SK-N-SH (cell line): ENCODE measurements around the gene LIN7C. TPM values are rescaled to one million over a fixed set of nuclear protein-coding genes. Genes with fewer than 3 reads are reported as not detected.

Experiments
- CTCF ChIA-PET: fragments of 300-600, 350-600 bp; formaldehyde crosslinking; extraction: SDS; loops from one replicate; lab custom pipeline; 2021; lab: Yijun Ruan, JAX
- POLR2A ChIA-PET: fragments of 350-600 bp; sonication (Branson Sonifier 250); formaldehyde crosslinking; extraction: SDS; loops from one replicate; lab custom pipeline; 2020; ENCODE audit warnings: antibody characterized with exemption, inconsistent platforms; lab: Yijun Ruan, JAX
- DNase-seq: peaks from one replicate; pipeline ENCODE4 v3.0.0; 2012
- H2AFZ ChIP-seq: fragments of 200-600 bp; sonication (generic); 2 replicates; pipeline ENCODE4 v1.8.1; 2016; ENCODE audit warnings: antibody characterized with exemption, mild to moderate bottlenecking, low read depth
- H3F3A ChIP-seq: fragments of 200-600 bp; sonication (generic); replicated peaks from 2 replicates; pipeline ENCODE3; 2016; ENCODE audit warnings: antibody characterized with exemption, mild to moderate bottlenecking; ENCODE audit not compliant: insufficient read depth
- H3K27ac ChIP-seq, 2 experiments: fragments of 200-500 bp in 1 of 2; fragments of 200-600 bp in 1 of 2; sonication (Bioruptor generic) in 1 of 2; sonication (generic), shearing (Covaris generic) in 1 of 2; 2 replicates each; pipeline versions ENCODE4 v1.5.1 to v1.6.1; 2014 to 2016; ENCODE audit warnings: low read depth in 2 of 2, inconsistent platforms in 1 of 2, low read length in 1 of 2, mild to moderate bottlenecking in 1 of 2, mixed read lengths in 1 of 2
- H3K27me3 ChIP-seq: fragments of 200-600 bp; sonication (generic), shearing (Covaris generic); 2 replicates; pipeline ENCODE4 v1.6.1; 2016; ENCODE audit warnings: mixed run types; ENCODE audit not compliant: insufficient read depth
- H3K36me3 ChIP-seq, 2 experiments: fragments of 200-500 bp in 1 of 2; fragments of 200-600 bp in 1 of 2; sonication (Bioruptor generic) in 1 of 2; sonication (generic) in 1 of 2; replicated peaks in 1 of 2; 2 replicates each; pipeline versions ENCODE3 to v1.5.1; 2014 to 2016; ENCODE audit warnings: low read length in 1 of 2, mild to moderate bottlenecking in 1 of 2; ENCODE audit not compliant: insufficient read depth in 2 of 2, control insufficient read depth in 1 of 2
- H3K4me1 ChIP-seq, 2 experiments: fragments of 200-500 bp in 1 of 2; fragments of 200-600 bp in 1 of 2; sonication (Bioruptor generic) in 1 of 2; sonication (generic), shearing (Covaris generic) in 1 of 2; 2 replicates each; pipeline versions ENCODE4 v1.5.1 to v1.6.1; 2014 to 2016; ENCODE audit warnings: low read depth in 1 of 2, low read length in 1 of 2, mixed run types in 1 of 2; ENCODE audit not compliant: insufficient read depth in 2 of 2, control insufficient read depth in 1 of 2
- H3K4me2 ChIP-seq: fragments of 200-600 bp; sonication (generic), shearing (Covaris generic); 2 replicates; pipeline ENCODE4 v1.6.1; 2017; ENCODE audit warnings: mixed run types
- H3K4me3 ChIP-seq, 2 experiments: fragments of 200-500 bp in 1 of 2; fragments of 200-600 bp in 1 of 2; sonication (Bioruptor generic) in 1 of 2; sonication (generic), shearing (Covaris generic) in 1 of 2; 2 replicates each; pipeline versions ENCODE4 v1.5.1 to v1.8.1; 2014 to 2016; ENCODE audit warnings: low read depth in 2 of 2, inconsistent platforms in 1 of 2, low read length in 1 of 2, mild to moderate bottlenecking in 1 of 2, mixed read lengths in 1 of 2, moderate library complexity in 1 of 2
- H3K79me2 ChIP-seq: fragments of 200-600 bp; sonication (generic); 2 replicates; pipeline ENCODE4 v1.8.1; 2017; ENCODE audit warnings: mild to moderate bottlenecking; ENCODE audit not compliant: insufficient read depth
- H3K9ac ChIP-seq: fragments of 200-600 bp; sonication (generic); 2 replicates; pipeline ENCODE4 v1.6.1; 2017; ENCODE audit warnings: mixed run types
- H3K9me2 ChIP-seq: fragments of 200-600 bp; sonication (generic); 2 replicates; pipeline ENCODE4 v1.6.1; 2017; ENCODE audit warnings: mixed run types
- H3K9me3 ChIP-seq: fragments of 200-600 bp; sonication (generic); 2 replicates; pipeline ENCODE4 v1.6.1; 2017; ENCODE audit warnings: mixed run types, mild to moderate bottlenecking, moderate library complexity
- H4K20me1 ChIP-seq: fragments of 200-600 bp; sonication (generic); 2 replicates; pipeline ENCODE4 v1.6.1; 2017; ENCODE audit warnings: mild to moderate bottlenecking, mixed run types; ENCODE audit not compliant: insufficient read depth
- CTCF ChIP-seq: fragments of 200-600 bp; sonication (generic); IDR thresholded peaks from 2 replicates; pipeline ENCODE4 v1.6.1; 2017; ENCODE audit warnings: antibody characterized with exemption, mild to moderate bottlenecking, moderate library complexity
- EZH2phosphoT487 ChIP-seq: fragments of 200-600 bp; sonication (generic); IDR thresholded peaks from 2 replicates; pipeline ENCODE4 v1.6.1; 2017; ENCODE audit warnings: low read depth, mixed run types, mild to moderate bottlenecking, antibody characterized with exemption, moderate library complexity, borderline replicate concordance
- FOSL2 ChIP-seq: IDR thresholded peaks from 2 replicates; pipeline ENCODE4 v1.4.0; 2012; ENCODE audit warnings: low read depth, mild to moderate bottlenecking, moderate library complexity, borderline replicate concordance
- FOXM1 ChIP-seq: IDR thresholded peaks from 2 replicates; pipeline ENCODE4 v1.4.0; 2012; ENCODE audit warnings: low read depth, mild to moderate bottlenecking
- JUND ChIP-seq: IDR thresholded peaks from 2 replicates; pipeline ENCODE4 v1.4.0; 2012
- NFIC ChIP-seq: IDR thresholded peaks from 2 replicates; pipeline ENCODE4 v1.4.0; 2012; ENCODE audit warnings: borderline replicate concordance
- RAD21 ChIP-seq: IDR thresholded peaks from 2 replicates; pipeline ENCODE4 v1.6.1; 2012; ENCODE audit warnings: mild to moderate bottlenecking, low read length
- SMC3 ChIP-seq: IDR thresholded peaks from 2 replicates; pipeline ENCODE4 v1.6.1; 2012; ENCODE audit warnings: low read depth, low read length, improper control_type of control experiment
- TAF1 ChIP-seq: IDR thresholded peaks from 2 replicates; pipeline ENCODE4 v1.6.1; 2012; ENCODE audit warnings: low read depth, mild to moderate bottlenecking, low read length, moderate library complexity, borderline replicate concordance
- TEAD4 ChIP-seq: IDR thresholded peaks from 2 replicates; pipeline ENCODE4 v1.4.0; 2012; ENCODE audit warnings: mild to moderate bottlenecking, borderline replicate concordance; ENCODE audit not compliant: insufficient read depth
- USF1 ChIP-seq: IDR thresholded peaks from 2 replicates; pipeline ENCODE4 v1.4.0; 2012; ENCODE audit warnings: low read depth, borderline replicate concordance
- YY1 ChIP-seq: IDR thresholded peaks from 2 replicates; pipeline ENCODE4 v1.4.0; 2012; ENCODE audit warnings: low read depth, mild to moderate bottlenecking
- polyA plus RNA-seq, 3 experiments: library from polyadenylated mRNA; depleted of rRNA; stranded (reverse); fragments of >200 nt; gene quantifications; 2 replicates each; pipeline ENCODE4 v1.2.3, GENCODE V29; 2012
- TF ChIP-seq, protein P1 (sequence below): IDR thresholded peaks from 2 replicates; pipeline ENCODE4 v1.6.1; 2012; ENCODE audit warnings: mild to moderate bottlenecking, low read depth, low read length, moderate library complexity
- TF ChIP-seq, protein P2 (sequence below): IDR thresholded peaks from 2 replicates; pipeline ENCODE4 v1.4.0; 2012; ENCODE audit warnings: low read depth
- TF ChIP-seq, protein P3 (sequence below): fragments of 150-350 bp; IDR thresholded peaks from 2 replicates; pipeline ENCODE4 v1.6.1; 2017; ENCODE audit warnings: antibody characterized with exemption, low read length, low read depth, borderline replicate concordance
- TF ChIP-seq, protein P4 (sequence below): IDR thresholded peaks from 2 replicates; pipeline ENCODE4 v1.4.0; 2012; ENCODE audit warnings: low read depth, borderline replicate concordance
- TF ChIP-seq, protein P5 (sequence below): IDR thresholded peaks from 2 replicates; pipeline ENCODE4; 2012

Gene LIN7C
- polyA plus RNA-seq, 1 of the 3 experiments (the other 2 are of a cell fraction) = 7.3 TPM

GRCh38 chr11:27456795-27457329 lies 49.7 kb downstream of the LIN7C start:
- Histone ChIP-seq H3K9me3 (no peaks in the 10 kb centered on the region), H3F3A (peaks cover 15% of the 10 kb centered on the region), H3K27ac (peak overlapping the region; percentile 73 to 89), H3K9me2 (no peaks in the 10 kb centered on the region), H3K4me1 (peaks cover 2 to 38% of the 10 kb centered on the region in 2 experiments; a peak in 3 of 4 replicates), H4K20me1 (no peaks in the 10 kb centered on the region), H2AFZ (peak overlapping the region; percentile 76; the same call in 1 of the 2 replicates), H3K4me3 (peak overlapping the region in 1 of 2 experiments; percentile 51; a peak in 2 of 4 replicates), H3K79me2 (peaks cover 20% of the 10 kb centered on the region), H3K36me3 (no peaks in the 10 kb centered on the region), H3K9ac (peak overlapping the region; percentile 54), H3K4me2 (peak overlapping the region; percentile 66), H3K27me3 (no peaks in the 10 kb centered on the region)
- no peak for DNase-seq
- ChIA-PET CTCF (interaction anchor here (0.7 to 2.0 kb wide), 2 partner anchors 9 to 29 kb away, joined by 3 to 8 read pairs; no protein-coding TSS in a partner anchor), POLR2A (no interaction called here)
- no peak for TF ChIP-seq FOSL2
- TF ChIP-seq, protein P1, sequence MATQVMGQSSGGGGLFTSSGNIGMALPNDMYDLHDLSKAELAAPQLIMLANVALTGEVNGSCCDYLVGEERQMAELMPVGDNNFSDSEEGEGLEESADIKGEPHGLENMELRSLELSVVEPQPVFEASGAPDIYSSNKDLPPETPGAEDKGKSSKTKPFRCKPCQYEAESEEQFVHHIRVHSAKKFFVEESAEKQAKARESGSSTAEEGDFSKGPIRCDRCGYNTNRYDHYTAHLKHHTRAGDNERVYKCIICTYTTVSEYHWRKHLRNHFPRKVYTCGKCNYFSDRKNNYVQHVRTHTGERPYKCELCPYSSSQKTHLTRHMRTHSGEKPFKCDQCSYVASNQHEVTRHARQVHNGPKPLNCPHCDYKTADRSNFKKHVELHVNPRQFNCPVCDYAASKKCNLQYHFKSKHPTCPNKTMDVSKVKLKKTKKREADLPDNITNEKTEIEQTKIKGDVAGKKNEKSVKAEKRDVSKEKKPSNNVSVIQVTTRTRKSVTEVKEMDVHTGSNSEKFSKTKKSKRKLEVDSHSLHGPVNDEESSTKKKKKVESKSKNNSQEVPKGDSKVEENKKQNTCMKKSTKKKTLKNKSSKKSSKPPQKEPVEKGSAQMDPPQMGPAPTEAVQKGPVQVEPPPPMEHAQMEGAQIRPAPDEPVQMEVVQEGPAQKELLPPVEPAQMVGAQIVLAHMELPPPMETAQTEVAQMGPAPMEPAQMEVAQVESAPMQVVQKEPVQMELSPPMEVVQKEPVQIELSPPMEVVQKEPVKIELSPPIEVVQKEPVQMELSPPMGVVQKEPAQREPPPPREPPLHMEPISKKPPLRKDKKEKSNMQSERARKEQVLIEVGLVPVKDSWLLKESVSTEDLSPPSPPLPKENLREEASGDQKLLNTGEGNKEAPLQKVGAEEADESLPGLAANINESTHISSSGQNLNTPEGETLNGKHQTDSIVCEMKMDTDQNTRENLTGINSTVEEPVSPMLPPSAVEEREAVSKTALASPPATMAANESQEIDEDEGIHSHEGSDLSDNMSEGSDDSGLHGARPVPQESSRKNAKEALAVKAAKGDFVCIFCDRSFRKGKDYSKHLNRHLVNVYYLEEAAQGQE = no peak
- no peak for TF ChIP-seq EZH2phosphoT487
- no peak for TF ChIP-seq TEAD4
- TF ChIP-seq TAF1 = no peak
- TF ChIP-seq YY1 = no peak
- no peak for TF ChIP-seq RAD21
- TF ChIP-seq USF1 = no peak
- no peak for TF ChIP-seq JUND
- TF ChIP-seq, protein P2, sequence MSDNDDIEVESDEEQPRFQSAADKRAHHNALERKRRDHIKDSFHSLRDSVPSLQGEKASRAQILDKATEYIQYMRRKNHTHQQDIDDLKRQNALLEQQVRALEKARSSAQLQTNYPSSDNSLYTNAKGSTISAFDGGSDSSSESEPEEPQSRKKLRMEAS = no peak
- no peak for TF ChIP-seq SMC3
- TF ChIP-seq, protein P3, sequence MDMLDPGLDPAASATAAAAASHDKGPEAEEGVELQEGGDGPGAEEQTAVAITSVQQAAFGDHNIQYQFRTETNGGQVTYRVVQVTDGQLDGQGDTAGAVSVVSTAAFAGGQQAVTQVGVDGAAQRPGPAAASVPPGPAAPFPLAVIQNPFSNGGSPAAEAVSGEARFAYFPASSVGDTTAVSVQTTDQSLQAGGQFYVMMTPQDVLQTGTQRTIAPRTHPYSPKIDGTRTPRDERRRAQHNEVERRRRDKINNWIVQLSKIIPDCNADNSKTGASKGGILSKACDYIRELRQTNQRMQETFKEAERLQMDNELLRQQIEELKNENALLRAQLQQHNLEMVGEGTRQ = no peak
- no peak for TF ChIP-seq FOXM1
- no peak for TF ChIP-seq CTCF
- TF ChIP-seq, protein P4, sequence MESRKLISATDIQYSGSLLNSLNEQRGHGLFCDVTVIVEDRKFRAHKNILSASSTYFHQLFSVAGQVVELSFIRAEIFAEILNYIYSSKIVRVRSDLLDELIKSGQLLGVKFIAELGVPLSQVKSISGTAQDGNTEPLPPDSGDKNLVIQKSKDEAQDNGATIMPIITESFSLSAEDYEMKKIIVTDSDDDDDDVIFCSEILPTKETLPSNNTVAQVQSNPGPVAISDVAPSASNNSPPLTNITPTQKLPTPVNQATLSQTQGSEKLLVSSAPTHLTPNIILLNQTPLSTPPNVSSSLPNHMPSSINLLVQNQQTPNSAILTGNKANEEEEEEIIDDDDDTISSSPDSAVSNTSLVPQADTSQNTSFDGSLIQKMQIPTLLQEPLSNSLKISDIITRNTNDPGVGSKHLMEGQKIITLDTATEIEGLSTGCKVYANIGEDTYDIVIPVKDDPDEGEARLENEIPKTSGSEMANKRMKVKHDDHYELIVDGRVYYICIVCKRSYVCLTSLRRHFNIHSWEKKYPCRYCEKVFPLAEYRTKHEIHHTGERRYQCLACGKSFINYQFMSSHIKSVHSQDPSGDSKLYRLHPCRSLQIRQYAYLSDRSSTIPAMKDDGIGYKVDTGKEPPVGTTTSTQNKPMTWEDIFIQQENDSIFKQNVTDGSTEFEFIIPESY = no peak
- TF ChIP-seq, protein P5, sequence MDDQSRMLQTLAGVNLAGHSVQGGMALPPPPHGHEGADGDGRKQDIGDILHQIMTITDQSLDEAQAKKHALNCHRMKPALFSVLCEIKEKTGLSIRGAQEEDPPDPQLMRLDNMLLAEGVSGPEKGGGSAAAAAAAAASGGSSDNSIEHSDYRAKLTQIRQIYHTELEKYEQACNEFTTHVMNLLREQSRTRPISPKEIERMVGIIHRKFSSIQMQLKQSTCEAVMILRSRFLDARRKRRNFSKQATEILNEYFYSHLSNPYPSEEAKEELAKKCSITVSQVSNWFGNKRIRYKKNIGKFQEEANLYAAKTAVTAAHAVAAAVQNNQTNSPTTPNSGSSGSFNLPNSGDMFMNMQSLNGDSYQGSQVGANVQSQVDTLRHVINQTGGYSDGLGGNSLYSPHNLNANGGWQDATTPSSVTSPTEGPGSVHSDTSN = no peak
- no peak for TF ChIP-seq NFIC
